ENCODE measurements around the gene PXK. TPM values are rescaled to one million over a fixed set of nuclear protein-coding genes. Genes with fewer than 3 reads are reported as not detected.

PXK gene
- total and polyA plus RNA-seq, 2 donors (not counting 1 experiment from before 2014, with no cell fraction given) = 54.6 to 65.2 TPM

DNA sequence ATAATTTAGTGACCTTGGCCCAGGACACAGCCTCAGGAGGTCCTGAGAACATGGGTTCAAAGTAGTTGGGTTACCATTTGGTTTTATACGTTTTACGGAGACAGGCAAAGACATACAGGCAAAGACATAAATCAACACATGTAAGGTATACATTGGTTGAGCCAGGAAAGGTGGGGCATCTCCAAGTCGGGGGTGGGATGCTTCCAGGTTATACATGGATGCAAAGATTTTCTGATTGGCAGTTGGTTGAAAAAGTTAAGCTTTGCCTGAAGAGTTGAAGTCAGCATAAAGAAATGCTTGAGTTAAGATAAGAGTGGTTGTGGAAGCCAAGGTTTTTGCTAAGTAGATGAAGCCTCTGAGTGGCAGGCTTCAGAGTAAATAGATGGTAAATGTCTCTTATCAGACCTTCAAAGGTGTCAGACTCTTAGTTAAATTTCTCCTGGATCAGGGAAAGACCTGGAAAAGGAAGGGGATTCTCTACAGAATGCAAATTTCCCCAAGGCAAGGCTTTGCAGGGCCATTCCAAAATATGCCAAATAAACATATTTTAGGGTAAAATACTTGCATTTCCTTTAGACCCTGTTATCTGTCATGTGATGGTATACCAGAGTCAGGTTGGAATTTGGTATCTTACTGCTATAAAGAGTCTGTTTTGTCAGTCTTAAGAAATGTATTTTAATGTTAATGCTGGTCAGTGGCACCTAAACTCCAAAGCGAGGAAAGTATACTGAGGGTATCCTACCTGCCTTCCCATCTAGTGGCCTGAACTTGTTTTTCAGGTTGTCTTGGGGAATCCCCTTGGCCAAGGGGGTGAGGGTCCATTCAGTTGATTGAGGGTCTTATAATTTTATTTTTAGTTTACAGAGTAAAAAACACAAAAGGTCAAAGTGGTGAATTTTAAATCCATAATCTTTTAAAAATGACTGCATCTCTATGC is 109.1 kb downstream of the PXK start:
- Histone ChIP-seq H3K9ac (ENCODE audit: insufficient read depth, low read length) (no peak overlapping the region), H2AFZ (ENCODE audit: low read length) (no peak overlapping the region), H3K27me3 (ENCODE audit: control insufficient read depth, insufficient read depth, low read length) (peaks cover 3% of the 10 kb centered on the region), H3K4me1 (ENCODE audit: control insufficient read depth, extremely low read depth, insufficient read depth, low read length) (no peaks in the 10 kb centered on the region), H3K4me2 (ENCODE audit: extremely low read depth, insufficient read depth, low read length) (no peak overlapping the region), H3K9me3 (ENCODE audit: control insufficient read depth, insufficient read depth, low read depth, low read length) (no peaks in the 10 kb centered on the region), H3K27ac (ENCODE audit: insufficient read depth, low read length) (no peak overlapping the region), H3K4me3 (replicated peaks in 1 of 4; ENCODE audit: control extremely low read depth in 1 of 4, insufficient read depth in 1 of 4, low read depth in 3 of 4, low read length in 4 of 4) (no peak overlapping the region), H4K20me1 (ENCODE audit: control insufficient read depth, extremely low read depth, insufficient read depth, low read length) (no peaks in the 10 kb centered on the region), H3K36me3 (ENCODE audit: control insufficient read depth, insufficient read depth, low read length) (no peaks in the 10 kb centered on the region), H3K79me2 (ENCODE audit: control insufficient read depth, insufficient read depth, low read length) (no peaks in the 10 kb centered on the region)
- TF ChIP-seq EZH2 (IDR thresholded peaks at IDR 0.05; ENCODE audit: low read length, missing control alignments) = no peak
- no peak for DNase-seq (ENCODE audit: low read depth in 2 of 2)

DNA sequence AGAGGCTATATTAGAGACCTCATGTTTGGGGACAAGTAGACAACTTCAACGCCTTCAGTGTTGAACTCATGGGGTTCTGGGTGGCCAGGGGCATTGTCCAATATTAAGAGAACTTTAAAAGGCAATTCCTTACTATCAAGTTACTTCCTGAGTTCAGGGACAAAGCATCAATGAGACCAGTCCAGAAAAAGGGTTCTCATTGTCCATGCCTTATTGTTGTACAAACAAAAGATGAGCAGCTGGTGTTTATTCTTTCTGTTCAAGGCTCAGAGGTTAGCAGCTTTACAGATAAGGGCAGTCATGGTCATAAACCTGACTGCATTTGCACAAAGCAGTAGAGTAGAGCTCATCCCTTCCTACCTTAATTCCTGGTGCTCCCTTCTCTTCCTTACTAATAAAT is 119.5 kb downstream of the PXK start:
- no peak for TF ChIP-seq EZH2 (IDR thresholded peaks at IDR 0.05; ENCODE audit: low read length, missing control alignments)
- TF ChIP-seq, protein P1, sequence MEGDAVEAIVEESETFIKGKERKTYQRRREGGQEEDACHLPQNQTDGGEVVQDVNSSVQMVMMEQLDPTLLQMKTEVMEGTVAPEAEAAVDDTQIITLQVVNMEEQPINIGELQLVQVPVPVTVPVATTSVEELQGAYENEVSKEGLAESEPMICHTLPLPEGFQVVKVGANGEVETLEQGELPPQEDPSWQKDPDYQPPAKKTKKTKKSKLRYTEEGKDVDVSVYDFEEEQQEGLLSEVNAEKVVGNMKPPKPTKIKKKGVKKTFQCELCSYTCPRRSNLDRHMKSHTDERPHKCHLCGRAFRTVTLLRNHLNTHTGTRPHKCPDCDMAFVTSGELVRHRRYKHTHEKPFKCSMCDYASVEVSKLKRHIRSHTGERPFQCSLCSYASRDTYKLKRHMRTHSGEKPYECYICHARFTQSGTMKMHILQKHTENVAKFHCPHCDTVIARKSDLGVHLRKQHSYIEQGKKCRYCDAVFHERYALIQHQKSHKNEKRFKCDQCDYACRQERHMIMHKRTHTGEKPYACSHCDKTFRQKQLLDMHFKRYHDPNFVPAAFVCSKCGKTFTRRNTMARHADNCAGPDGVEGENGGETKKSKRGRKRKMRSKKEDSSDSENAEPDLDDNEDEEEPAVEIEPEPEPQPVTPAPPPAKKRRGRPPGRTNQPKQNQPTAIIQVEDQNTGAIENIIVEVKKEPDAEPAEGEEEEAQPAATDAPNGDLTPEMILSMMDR (conservative IDR thresholded peaks at IDR 0.05 in 1 of 2, IDR thresholded peaks at IDR 0.05 in 1 of 2; ENCODE audit: low read depth in 1 of 2, low read length in 2 of 2) = no peak
- no peak overlapping the region for H2AFZ ChIP-seq (ENCODE audit: low read length)
- H3K36me3 ChIP-seq (ENCODE audit: control insufficient read depth, insufficient read depth, low read length) = no peaks in the 10 kb centered on the region
- H3K4me1 ChIP-seq (ENCODE audit: control insufficient read depth, extremely low read depth, insufficient read depth, low read length) = no peaks in the 10 kb centered on the region
- H3K79me2 ChIP-seq (ENCODE audit: control insufficient read depth, insufficient read depth, low read length) = no peaks in the 10 kb centered on the region
- H3K27me3 ChIP-seq (ENCODE audit: control insufficient read depth, insufficient read depth, low read length) = no peaks in the 10 kb centered on the region
- no peak overlapping the region for H3K4me2 ChIP-seq (ENCODE audit: extremely low read depth, insufficient read depth, low read length)
- no peak overlapping the region for H3K27ac ChIP-seq (ENCODE audit: insufficient read depth, low read length)
- H3K9me3 ChIP-seq (ENCODE audit: control insufficient read depth, insufficient read depth, low read depth, low read length) = no peaks in the 10 kb centered on the region
- H3K9ac ChIP-seq (ENCODE audit: insufficient read depth, low read length) = no peak overlapping the region
- no peaks in the 10 kb centered on the region for H4K20me1 ChIP-seq (ENCODE audit: control insufficient read depth, extremely low read depth, insufficient read depth, low read length)
- DNase-seq (ENCODE audit: low read depth in 2 of 2) = no peak
- no peak overlapping the region for H3K4me3 ChIP-seq (replicated peaks in 1 of 4; ENCODE audit: control extremely low read depth in 1 of 4, insufficient read depth in 1 of 4, low read depth in 3 of 4, low read length in 4 of 4)

DNA sequence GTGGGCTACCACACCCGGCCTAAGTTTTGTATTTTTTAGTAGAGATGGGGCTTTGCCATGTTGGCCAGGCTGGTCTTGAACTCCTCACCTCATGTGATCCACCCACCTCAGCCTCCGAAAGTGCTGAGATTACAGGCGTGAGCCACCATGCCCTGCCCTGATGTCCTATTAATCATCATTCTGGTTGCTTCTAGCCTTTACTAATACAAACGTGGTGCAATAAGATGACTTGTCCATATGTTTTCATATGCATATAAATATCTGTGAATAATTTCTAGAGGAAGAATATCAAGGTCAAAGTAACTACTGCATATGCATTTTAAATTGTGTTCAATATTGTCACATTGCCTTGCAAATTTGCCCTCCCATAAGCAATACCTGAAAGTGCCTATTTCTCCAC is 126.5 kb downstream of the PXK start:
- Histone ChIP-seq H3K27me3 (ENCODE audit: control insufficient read depth, insufficient read depth, low read length) (no peaks in the 10 kb centered on the region), H3K4me3 (replicated peaks in 1 of 4; ENCODE audit: control extremely low read depth in 1 of 4, insufficient read depth in 1 of 4, low read depth in 3 of 4, low read length in 4 of 4) (no peak overlapping the region), H2AFZ (ENCODE audit: low read length) (no peak overlapping the region), H3K9ac (ENCODE audit: insufficient read depth, low read length) (no peak overlapping the region), H3K9me3 (ENCODE audit: control insufficient read depth, insufficient read depth, low read depth, low read length) (no peaks in the 10 kb centered on the region), H3K27ac (ENCODE audit: insufficient read depth, low read length) (no peak overlapping the region), H3K36me3 (ENCODE audit: control insufficient read depth, insufficient read depth, low read length) (no peaks in the 10 kb centered on the region), H3K79me2 (ENCODE audit: control insufficient read depth, insufficient read depth, low read length) (no peaks in the 10 kb centered on the region), H3K4me1 (ENCODE audit: control insufficient read depth, extremely low read depth, insufficient read depth, low read length) (peaks cover 5% of the 10 kb centered on the region), H3K4me2 (ENCODE audit: extremely low read depth, insufficient read depth, low read length) (no peak overlapping the region), H4K20me1 (ENCODE audit: control insufficient read depth, extremely low read depth, insufficient read depth, low read length) (no peaks in the 10 kb centered on the region)
- TF ChIP-seq, protein P1 (conservative IDR thresholded peaks at IDR 0.05 in 1 of 2, IDR thresholded peaks at IDR 0.05 in 1 of 2; ENCODE audit: low read depth in 1 of 2, low read length in 2 of 2) = no peak
- no peak for DNase-seq (ENCODE audit: low read depth in 2 of 2)

Measured in fibroblast of lung (primary cell).